SK-N-SH treated with all-trans-retinoic acid at 6 μM for 48 hours (cell line): Measurements from ENCODE around the gene TEAD4.

Experiments
- ATAC-seq: fragments of 200-7000 bp; cut with Tn5 transposase; 3 replicates; pipeline ENCODE4 v1.9.1; 2020; ENCODE audit warnings: mild to moderate bottlenecking, moderate library complexity
- ARNTL ChIP-seq: fragments of 450-650 bp; formaldehyde crosslinking; IDR thresholded peaks from 2 replicates; pipeline ENCODE4 v1.5.0; 2020; ENCODE audit warnings: low read depth, mild to moderate bottlenecking, moderate library complexity, borderline replicate concordance
- BACH2 ChIP-seq: fragments of 250-450 bp; sonication (Bioruptor Pico); IDR thresholded peaks from 2 replicates; pipeline ENCODE4 v1.9.0; 2021; ENCODE audit warnings: mild to moderate bottlenecking, borderline replicate concordance
- CREB5 ChIP-seq: fragments of 250-450 bp; sonication (Bioruptor Pico); IDR thresholded peaks from 2 replicates; pipeline ENCODE4 v1.5.1; 2020; ENCODE audit warnings: low read depth, mild to moderate bottlenecking, moderate library complexity
- CSDC2 ChIP-seq: fragments of 250-450 bp; sonication (Bioruptor Pico); IDR thresholded peaks from 2 replicates; pipeline ENCODE4 v1.5.0; 2020; ENCODE audit warnings: mild to moderate bottlenecking, moderate library complexity
- ESRRG ChIP-seq: fragments of 250-450 bp; sonication (Bioruptor Pico); IDR thresholded peaks from 2 replicates; pipeline ENCODE4 v1.6.1; 2021; ENCODE audit warnings: mild to moderate bottlenecking
- GLIS3 ChIP-seq: fragments of 250-450 bp; sonication (Bioruptor Pico); IDR thresholded peaks from 2 replicates; pipeline ENCODE4 v1.5.0; 2020; ENCODE audit warnings: mild to moderate bottlenecking, moderate library complexity
- OSR1 ChIP-seq: fragments of 250-450 bp; sonication (Bioruptor Pico); IDR thresholded peaks from 2 replicates; pipeline ENCODE4 v1.8.0; 2022; ENCODE audit warnings: moderate library complexity, mild to moderate bottlenecking, inconsistent platforms
- PATZ1 ChIP-seq: fragments of 250-450 bp; sonication (Bioruptor Pico); IDR thresholded peaks from 2 replicates; pipeline ENCODE4 v1.8.0; 2020; ENCODE audit warnings: mild to moderate bottlenecking, moderate library complexity, borderline replicate concordance
- POU6F1 ChIP-seq: fragments of 250-450 bp; sonication (Bioruptor Pico); IDR thresholded peaks from 2 replicates; pipeline ENCODE4 v1.8.0; 2021; ENCODE audit warnings: low read depth, mild to moderate bottlenecking, moderate library complexity, borderline replicate concordance
- PPARA ChIP-seq: fragments of 250-450 bp; sonication (Bioruptor Pico); IDR thresholded peaks from 2 replicates; pipeline ENCODE4 v1.5.0; 2020; ENCODE audit warnings: mild to moderate bottlenecking, borderline replicate concordance
- SNAI2 ChIP-seq: fragments of 250-450 bp; sonication (Bioruptor Pico); IDR thresholded peaks from 2 replicates; pipeline ENCODE4 v1.5.0; 2020; ENCODE audit warnings: mild to moderate bottlenecking, moderate library complexity
- TCF4 ChIP-seq: fragments of 250-450 bp; sonication (Bioruptor Pico); IDR thresholded peaks from 2 replicates; pipeline ENCODE4 v1.8.0; 2021; ENCODE audit warnings: mild to moderate bottlenecking, moderate library complexity, borderline replicate concordance
- TSHZ2 ChIP-seq: fragments of 250-450 bp; sonication (Bioruptor Pico); IDR thresholded peaks from 2 replicates; pipeline ENCODE4 v1.5.0; 2020; ENCODE audit warnings: mild to moderate bottlenecking, moderate library complexity
- ZC3H10 ChIP-seq: fragments of 250-450 bp; sonication (Bioruptor Pico); IDR thresholded peaks from 2 replicates; pipeline ENCODE4 v1.5.1; 2021; ENCODE audit warnings: mild to moderate bottlenecking, moderate library complexity
- ZFP3 ChIP-seq: fragments of 250-450 bp; sonication (Bioruptor Pico); IDR thresholded peaks from 2 replicates; pipeline ENCODE4 v1.5.0; 2020; ENCODE audit warnings: mild to moderate bottlenecking, moderate library complexity
- ZFP30 ChIP-seq: fragments of 450-650 bp; formaldehyde crosslinking; IDR thresholded peaks from 2 replicates; pipeline ENCODE4 v1.5.0; 2022; ENCODE audit warnings: mild to moderate bottlenecking, moderate library complexity
- ZNF565 ChIP-seq: fragments of 450-650 bp; formaldehyde crosslinking; conservative IDR thresholded peaks from 2 replicates; pipeline ENCODE4 v1.5.0; 2020; ENCODE audit warnings: low read depth, mild to moderate bottlenecking, moderate library complexity
- ZNF70 ChIP-seq: fragments of 450-650 bp; formaldehyde crosslinking; IDR thresholded peaks from 2 replicates; pipeline ENCODE4 v1.5.0; 2020; ENCODE audit warnings: mild to moderate bottlenecking, moderate library complexity
- ZNF8 ChIP-seq: fragments of 450-650 bp; formaldehyde crosslinking; IDR thresholded peaks from 2 replicates; pipeline ENCODE4 v1.5.0; 2020; ENCODE audit warnings: mild to moderate bottlenecking, moderate library complexity

The TEAD4 gene

GRCh38 chr12:3045989-3046388, 86.8 kb downstream of the TEAD4 start:
- TF ChIP-seq CSDC2 (CRISPR knock-in tag) (no peak), PPARA (CRISPR knock-in tag) (no peak), POU6F1 (CRISPR knock-in tag) (no peak)
- ATAC-seq, result no peak

GRCh38 chr12:3046441-3047200, 87.4 kb downstream of the TEAD4 start:
- no peak for TF ChIP-seq ZNF565 (CRISPR knock-in tag)
- TF ChIP-seq CSDC2 (CRISPR knock-in tag), result no peak
- TF ChIP-seq SNAI2 (CRISPR knock-in tag), result no peak
- no peak for TF ChIP-seq ZNF8 (CRISPR knock-in tag)
- no peak for TF ChIP-seq TCF4
- TF ChIP-seq ZNF70 (CRISPR knock-in tag), result no peak
- peak; percentile 10; the same call in 2 of the 3 replicates for ATAC-seq

- no peak for TF ChIP-seq TCF4
- no peak for TF ChIP-seq CREB5 (CRISPR knock-in tag)
- TF ChIP-seq ESRRG (CRISPR knock-in tag), result no peak
- TF ChIP-seq BACH2, result no peak
- no peak for TF ChIP-seq ZC3H10 (CRISPR knock-in tag)
- no peak for TF ChIP-seq PATZ1 (CRISPR knock-in tag)
- TF ChIP-seq ZNF565 (CRISPR knock-in tag), result no peak
- TF ChIP-seq ARNTL (CRISPR knock-in tag), result no peak
- no peak for TF ChIP-seq POU6F1 (CRISPR knock-in tag)
- no peak for TF ChIP-seq GLIS3 (CRISPR knock-in tag)
- TF ChIP-seq ZNF70 (CRISPR knock-in tag), result no peak
- TF ChIP-seq TSHZ2 (CRISPR knock-in tag), result no peak
- TF ChIP-seq CSDC2 (CRISPR knock-in tag), result no peak
- no peak for TF ChIP-seq ZNF8 (CRISPR knock-in tag)
- no peak for TF ChIP-seq SNAI2 (CRISPR knock-in tag)
- TF ChIP-seq PPARA (CRISPR knock-in tag), result no peak
- no peak for TF ChIP-seq ZFP3 (CRISPR knock-in tag)
- no peak for TF ChIP-seq ZFP30 (CRISPR knock-in tag)
- TF ChIP-seq OSR1 (CRISPR knock-in tag), result no peak
- ATAC-seq, result no peak
These were observed 88.8 kb downstream of the TEAD4 start for GRCh38 chr12:3047961-3048360.
